Fibroblast of skin of left biceps (primary cell): ENCODE measurements around the gene HGS.

Experiments used
- DNase-seq, 2 experiments: peaks; one replicate each; pipeline ENCODE4 v3.0.0-alpha.2; 2013; ENCODE audit warnings: low read depth in 2 of 2

The HGS gene

DNA sequence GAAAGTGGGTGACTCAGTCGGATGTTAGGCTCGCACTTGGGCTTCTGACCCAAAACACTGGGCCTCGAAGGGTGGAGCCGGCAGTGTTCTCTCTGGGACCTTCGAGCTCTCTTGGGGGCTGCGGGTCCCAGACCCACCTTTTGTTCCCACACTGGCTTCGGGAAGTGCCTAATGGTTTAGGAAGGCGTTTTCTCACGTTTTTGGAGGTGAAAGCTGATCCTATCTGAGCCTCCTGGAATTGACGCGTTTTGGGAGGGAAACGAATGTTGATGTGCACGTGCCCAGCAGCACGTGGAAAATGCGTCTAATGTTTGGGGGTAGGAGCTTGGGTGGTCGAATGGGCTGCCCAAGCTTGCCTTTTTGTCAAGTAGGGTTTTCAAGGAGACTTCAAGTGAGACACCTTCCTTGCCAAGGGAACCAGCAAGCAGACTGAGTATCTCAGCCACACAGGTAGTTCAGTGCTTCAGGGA is 666 bp downstream of the HGS start:
- no peak for DNase-seq

DNA sequence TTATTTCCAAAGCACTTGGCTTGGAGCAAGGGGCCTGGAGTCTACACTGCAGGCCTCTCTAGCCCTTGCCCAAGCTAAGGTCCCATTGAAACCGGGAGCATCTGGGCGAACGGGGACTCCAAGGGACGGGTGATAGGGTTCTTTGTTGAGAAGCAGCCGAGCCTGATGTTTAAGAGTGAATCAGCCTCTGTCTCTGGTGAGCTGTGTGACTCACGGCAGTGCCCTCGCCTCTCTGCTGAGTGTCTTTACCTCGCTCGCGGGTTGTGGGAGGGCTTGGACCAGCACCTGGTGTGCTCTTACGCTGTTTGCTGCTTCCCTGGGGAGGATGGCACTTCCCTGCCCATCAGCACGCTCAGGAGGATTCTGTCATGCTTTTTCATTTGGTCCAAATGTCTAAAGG is 1.3 kb downstream of the HGS start:
- DNase-seq = no peak

DNA sequence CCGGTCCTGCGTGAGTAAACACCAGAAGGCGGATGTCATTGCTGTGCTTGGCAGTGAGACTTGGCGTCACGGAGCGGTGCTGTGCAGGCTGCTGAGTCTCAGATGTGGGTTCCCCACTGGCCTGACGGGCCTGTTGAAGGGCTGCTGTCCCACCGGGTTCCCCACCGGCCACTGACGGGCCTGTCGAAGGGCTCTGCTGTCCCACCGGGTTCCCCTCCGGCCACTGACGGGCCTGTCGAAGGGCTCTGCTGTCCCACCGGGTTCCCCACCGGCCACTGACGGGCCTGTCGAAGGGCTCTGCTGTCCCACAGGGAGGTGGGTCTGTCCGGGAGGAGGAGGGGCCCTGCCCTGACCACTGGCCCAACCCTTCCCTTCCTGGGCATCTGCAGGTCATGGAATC is 2.8 kb downstream of the HGS start:
- DNase-seq = no peak

DNA sequence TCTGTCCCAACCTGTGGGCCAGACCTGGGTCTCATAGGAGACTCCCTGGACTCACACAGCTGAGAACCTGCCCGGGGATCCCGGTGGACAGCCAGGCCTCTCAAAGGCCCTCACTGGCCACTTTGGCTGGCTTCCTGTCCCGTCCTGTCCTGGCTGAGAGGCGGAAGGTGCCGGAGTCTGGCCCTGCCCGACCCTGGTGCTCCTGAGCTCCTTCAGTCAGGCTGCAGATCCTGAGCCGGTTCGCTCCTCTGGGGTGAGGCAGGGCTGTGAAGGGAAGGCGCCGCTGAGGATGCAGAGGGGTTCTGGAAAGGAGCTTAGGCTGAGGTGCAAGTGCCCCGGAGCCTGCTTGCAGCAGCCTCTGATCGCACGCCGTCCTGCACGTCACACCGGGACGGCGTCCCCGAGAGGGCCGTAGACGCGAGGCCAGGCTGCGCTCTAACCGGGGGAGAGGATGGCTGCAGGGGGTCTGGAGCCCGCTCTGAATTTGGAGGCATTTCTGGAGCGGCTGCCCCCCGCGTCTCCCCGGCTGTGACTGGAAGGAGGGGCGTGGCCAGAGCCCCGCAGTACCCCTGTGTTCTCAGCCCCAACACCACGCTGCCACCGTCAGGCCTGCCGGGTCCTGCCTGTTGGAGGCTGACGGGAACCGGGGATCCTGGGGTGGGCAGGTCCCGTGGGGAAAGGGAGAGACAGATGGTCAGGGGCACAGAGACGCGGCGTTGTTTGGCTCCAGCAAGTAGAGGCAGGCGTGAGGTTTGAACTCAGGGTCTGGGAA is 4.1 kb downstream of the HGS start:
- no peak for DNase-seq

DNA sequence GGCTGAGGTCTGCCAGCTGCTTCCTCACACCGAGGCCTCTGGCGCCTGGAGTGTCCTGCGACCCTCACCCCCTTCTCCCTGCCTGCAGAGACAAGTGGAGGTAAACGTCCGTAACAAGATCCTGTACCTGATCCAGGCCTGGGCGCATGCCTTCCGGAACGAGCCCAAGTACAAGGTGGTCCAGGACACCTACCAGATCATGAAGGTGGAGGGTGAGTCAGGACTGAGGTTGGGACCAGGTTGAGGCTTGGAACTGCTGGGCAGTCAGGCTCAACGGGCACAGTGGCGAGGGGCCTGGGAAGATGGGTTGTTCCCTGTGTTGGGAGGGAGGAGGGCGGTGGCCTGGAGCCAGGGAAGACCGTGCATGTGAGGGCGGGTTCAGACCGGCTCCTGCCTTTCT is 4.8 kb downstream of the HGS start:
- no peak for DNase-seq

DNA sequence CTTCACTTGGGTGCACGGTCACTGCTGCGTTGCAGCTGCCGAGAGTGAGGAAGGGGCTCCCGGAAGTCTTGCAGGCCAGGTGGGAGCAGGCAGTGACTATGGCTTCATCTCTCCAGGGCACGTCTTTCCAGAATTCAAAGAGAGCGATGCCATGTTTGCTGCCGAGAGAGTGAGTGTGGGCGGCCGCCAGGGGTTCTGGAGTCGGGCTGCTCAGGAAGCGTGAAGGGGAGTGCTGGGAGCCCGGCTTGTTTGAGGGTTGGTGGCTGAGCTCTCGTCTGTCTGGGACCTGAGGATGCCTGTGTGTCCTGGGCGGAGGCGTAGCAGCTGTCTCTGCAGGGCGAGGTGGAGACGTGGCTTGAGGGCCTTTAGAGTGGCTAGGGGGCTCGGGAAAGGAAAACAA is 6.3 kb downstream of the HGS start:
- no peak for DNase-seq

DNA sequence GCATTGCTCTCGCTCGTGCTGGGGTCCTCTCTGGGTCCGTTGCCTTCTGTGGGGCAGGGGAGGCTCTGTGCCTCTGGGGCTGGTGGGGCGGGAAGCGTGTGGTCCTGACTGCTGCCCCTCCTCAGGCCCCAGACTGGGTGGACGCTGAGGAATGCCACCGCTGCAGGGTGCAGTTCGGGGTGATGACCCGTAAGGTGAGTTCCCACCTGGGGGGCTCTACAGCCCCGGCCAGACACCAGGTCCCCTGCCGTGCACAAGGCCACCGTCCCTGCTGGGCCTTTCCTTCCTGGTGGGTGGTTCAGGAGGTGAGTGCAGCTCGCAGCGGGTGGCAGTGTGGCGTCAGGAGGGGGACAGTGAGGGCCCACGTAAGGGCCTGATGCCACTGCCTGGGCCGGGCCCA is 6.7 kb downstream of the HGS start:
- no peak for DNase-seq

DNA sequence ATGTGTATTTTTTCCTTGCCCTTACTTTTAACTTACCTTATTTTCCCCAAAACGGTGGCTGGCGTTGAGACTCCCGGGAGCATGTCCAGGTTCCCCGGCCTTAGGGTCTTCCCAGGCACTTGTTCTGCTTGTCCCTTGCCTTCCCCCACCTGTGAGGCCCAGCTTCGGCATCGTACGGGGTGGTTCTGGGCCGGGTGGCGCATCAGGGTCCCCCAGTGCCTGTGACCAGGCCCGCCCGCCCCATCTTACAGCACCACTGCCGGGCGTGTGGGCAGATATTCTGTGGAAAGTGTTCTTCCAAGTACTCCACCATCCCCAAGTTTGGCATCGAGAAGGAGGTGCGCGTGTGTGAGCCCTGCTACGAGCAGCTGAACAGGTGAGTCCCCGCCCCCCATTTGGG is 7.4 kb downstream of the HGS start:
- DNase-seq = no peak

DNA sequence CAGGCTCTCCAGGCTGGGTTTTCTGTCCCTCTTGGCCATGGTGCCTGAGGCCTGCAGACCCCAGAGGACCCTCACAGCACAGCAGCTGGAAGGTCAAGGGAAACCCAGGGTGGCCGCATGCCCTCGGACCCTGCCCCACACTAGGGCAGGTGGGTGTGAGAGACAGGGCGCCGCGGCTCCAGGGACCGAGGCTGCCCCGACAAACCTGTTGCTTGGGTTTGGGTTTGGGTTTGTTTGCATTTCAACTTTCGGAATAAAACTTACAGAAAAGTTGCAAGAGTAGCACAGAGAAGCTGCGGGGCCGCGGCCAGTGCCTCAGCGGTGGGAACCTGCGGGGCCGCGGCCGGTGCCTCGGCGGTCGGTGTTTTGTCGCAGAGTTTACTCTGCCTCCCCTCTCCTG is 7.8 kb downstream of the HGS start:
- DNase-seq = no peak

DNA sequence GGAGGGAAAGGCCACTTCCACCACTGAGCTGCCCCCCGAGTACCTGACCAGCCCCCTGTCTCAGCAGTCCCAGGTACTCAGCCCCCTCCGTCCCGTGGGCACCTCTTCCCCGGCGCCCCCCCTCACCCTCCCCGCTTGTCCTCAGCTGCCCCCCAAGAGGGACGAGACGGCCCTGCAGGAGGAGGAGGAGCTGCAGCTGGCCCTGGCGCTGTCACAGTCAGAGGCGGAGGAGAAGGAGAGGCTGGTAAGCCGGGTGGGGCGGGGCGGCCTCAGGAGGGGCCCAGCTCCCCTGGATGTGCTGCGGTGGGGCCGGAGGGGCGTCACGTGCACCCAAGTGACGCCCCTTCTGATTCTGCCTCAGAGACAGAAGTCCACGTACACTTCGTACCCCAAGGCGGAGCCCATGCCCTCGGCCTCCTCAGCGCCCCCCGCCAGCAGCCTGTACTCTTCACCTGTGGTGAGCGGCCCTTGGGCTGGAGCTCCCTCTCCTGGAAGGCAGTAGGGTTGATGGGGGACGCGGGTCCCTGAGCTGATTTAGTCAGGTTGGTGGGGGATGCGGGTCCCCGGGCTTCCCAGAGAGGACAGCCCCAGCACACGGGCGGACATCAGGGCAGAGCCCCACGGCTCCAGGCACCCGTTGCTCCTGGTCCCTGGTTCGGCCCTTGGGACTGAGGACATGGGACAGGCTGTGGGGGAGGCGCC is 9.8 kb downstream of the HGS start:
- no peak for DNase-seq

DNA sequence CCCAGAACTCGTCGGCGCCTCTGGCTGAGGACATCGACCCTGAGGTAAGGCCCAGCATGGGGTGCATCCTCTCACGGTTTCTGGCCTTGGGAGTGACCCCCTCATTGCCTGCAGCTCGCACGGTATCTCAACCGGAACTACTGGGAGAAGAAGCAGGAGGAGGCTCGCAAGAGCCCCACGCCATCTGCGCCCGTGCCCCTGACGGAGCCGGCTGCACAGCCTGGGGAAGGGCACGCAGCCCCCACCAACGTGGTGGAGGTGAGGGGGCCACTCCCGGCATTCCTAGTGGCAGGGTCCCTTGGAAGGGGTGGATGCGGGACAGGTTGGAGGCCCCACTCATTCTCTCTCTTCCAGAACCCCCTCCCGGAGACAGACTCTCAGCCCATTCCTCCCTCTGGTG is 11.0 kb downstream of the HGS start:
- no peak for DNase-seq

DNA sequence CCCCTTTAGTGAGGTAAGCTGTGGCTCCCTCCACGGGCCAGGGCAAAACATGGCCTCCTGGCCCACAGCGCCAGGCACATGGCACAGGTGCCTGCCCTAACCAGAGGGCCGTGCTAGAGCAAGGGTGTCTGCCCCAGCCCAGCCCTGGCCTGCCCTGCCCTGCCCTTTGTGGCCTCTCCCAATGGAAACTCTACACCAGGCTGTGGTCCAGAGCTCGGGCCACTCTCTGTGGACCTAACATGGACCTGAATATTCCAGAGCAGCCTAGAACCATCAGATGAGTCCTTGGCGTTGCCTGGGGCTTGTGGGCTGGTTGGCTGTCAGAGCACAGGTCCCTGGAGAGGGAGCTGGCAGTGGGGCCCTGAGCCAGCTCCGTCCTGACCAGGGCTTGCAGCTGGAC is 11.4 kb downstream of the HGS start:
- no peak for DNase-seq

DNA sequence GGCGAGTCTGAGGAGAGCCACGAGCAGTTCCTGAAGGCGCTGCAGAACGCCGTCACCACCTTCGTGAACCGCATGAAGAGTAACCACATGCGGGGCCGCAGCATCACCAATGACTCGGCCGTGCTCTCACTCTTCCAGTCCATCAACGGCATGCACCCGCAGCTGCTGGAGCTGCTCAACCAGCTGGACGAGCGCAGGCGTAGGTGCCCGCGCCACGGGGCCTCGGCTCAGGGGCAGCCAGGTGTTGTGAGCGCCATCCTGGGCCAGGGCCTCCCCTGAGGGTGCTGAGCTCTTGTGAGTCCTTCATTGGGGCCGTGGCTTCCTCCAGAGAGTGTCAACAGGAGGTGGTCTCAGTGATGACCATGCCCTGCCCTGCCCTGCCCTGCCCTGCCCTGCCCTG is 12.0 kb downstream of the HGS start:
- no peak for DNase-seq

DNA sequence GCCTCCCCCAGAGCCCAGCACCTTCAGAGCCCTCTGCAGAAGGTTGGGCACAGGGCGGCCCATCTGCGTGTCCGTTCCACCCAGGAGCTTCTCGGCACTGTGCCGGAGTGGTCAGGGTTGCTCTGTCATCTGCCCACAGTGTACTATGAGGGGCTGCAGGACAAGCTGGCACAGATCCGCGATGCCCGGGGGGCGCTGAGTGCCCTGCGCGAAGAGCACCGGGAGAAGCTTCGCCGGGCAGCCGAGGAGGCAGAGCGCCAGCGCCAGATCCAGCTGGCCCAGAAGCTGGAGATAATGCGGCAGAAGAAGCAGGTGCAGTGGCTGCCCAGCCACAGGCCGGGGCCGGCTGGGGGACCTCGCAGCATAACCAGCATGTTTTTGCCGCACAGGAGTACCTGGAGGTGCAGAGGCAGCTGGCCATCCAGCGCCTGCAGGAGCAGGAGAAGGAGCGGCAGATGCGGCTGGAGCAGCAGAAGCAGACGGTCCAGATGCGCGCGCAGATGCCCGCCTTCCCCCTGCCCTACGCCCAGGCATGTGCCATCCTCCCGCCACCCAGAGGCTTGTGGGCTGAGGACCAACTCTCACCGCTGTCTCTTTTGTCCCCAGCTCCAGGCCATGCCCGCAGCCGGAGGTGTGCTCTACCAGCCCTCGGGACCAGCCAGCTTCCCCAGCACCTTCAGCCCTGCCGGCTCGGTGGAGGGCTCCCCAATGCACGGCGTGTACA is 12.6 kb downstream of the HGS start:
- no peak for DNase-seq

DNA sequence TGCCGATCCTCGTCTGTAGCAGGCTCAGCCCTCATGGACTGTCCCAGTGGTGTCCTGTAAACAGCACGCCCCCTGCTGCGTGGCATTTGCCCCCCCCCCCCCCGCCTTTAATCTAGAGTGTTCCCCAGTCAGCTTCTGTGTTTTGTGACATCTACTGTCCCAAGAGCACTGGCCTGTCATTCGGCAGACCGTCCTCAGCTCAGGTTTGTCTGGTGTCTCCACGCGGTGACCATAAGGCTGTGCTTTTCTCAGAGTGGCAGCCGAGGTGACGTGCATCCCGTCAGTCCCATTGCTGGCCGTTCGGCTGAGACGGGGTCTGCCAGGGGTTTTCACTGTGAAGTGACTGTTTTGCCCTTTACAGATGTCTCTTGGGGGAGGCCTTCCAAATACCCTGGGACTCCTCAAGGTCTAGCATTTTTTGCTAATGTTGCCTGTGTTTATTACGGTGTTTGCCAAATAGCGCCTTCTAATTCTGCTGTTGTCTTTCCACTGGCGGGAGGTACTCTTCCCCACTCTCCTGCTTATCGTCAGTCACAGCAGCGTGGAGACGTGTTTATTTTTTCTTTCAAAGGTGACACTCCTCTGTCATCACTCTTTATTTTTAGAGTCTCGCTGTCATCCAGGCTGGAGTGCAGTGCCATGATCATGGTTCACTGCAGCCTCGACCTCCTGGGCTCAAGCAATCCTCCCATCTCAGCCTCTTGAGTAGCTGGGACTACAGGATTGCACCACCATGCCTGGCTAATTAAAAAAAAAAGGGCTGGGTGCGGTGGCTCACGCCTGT is 13.6 kb downstream of the HGS start:
- no peak for DNase-seq

DNA sequence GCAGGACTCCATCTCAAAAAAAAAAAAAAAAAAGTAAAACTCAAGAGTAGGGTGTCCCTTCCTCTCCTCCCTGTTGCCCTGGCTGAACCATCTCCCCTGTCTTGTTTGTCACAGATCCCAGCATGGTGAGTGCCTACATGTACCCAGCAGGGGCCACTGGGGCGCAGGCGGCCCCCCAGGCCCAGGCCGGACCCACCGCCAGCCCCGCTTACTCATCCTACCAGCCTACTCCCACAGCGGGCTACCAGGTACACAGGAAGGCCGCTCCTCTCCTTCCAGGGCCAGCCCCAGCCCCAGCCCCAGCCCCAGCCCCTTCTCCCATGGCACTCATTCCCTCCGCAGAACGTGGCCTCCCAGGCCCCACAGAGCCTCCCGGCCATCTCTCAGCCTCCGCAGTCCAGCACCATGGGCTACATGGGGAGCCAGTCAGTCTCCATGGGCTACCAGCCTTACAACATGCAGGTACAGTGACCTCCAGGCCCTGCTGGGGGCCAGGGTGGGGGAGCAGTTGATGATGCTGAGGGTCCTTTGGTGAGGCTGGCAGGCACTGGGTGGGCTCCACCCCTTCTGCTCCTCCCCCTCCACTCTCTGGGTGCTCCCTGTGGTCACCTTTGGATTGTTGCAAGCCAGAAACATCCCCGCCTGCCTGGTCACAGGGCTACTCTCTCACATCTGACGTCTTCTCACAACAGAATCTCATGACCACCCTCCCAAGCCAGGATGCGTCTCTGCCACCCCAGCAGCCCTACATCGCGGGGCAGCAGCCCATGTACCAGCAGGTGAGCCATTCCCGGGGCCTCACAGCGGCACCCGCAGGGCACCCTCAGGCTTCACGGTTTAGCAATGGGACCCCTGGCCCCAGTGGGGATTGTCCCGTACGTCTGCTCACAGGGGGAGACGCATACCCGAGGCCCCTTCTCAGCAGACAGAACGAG is 16.8 kb downstream of the HGS start:
- DNase-seq = no peak

DNA sequence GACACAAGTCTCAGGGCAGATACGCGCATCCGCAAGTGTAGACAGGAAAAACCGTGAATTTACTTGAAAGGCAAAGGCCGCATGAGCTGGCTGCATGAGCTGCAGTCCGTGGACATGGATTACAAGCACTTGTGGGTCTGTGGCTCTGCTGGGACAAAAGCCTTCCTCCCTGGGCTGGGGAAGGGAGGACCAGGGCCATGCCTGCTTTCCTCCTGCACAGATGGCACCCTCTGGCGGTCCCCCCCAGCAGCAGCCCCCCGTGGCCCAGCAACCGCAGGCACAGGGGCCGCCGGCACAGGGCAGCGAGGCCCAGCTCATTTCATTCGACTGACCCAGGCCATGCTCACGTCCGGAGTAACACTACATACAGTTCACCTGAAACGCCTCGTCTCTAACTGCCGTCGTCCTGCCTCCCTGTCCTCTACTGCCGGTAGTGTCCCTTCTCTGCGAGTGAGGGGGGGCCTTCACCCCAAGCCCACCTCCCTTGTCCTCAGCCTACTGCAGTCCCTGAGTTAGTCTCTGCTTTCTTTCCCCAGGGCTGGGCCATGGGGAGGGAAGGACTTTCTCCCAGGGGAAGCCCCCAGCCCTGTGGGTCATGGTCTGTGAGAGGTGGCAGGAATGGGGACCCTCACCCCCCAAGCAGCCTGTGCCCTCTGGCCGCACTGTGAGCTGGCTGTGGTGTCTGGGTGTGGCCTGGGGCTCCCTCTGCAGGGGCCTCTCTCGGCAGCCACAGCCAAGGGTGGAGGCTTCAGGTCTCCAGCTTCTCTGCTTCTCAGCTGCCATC is 17.7 kb downstream of the HGS start:
- no peak for DNase-seq

DNA sequence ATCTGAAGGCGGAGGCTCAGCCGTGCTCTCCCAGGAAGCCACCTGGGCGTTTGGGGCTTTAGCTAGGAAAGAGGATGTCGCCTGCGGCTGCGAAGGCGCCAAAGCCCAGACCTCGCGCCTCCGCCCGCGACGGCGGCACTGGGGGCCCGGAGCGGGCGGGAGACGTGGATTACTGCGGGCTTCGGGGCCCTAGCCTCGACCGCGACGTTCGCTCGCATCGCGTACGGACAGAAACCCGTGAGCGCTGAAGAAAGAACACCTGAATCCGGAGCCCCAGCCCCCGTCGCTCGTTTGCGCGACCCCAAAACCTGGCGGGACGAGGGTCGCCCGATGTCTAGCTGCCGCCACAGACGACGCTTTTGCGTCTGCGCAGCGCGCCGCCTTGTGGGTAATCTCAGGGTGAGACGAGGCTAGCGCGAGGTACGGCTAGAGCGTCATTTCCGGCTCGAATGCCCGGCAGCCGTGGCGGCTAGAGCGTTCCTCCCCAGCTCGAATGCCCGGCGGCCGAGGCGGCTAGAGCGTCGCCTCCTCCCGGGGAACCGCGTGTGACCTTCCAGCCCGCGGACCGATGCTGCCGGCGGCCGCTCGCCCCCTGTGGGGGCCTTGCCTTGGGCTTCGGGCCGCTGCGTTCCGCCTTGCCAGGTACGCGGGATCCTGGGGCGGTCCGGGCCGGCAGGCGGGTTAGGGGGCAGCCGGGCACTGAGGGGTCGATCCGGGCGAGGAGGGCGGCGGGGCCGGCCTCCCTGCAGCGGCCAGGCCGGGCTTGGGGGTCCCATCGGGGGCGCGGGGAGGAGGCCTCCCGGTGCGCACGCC is 19.3 kb downstream of the HGS start, which contains the start of gene MRPL12:
Gene MRPL12, plus strand, starts transcription at position 434 of the 813 bp plus-strand sequence. Its CDS starts 135 bp downstream, at position 569.
- DNase-seq = peak; percentile 64 to 69
